Peyer's patch (tissue), 4 donors: ENCODE results near the gene BRD1.

Source experiments
- CTCF ChIP-seq, 6 experiments: fragments of 450-650 bp in 4 of 6; fragments of 200-600 bp in 2 of 6; sonication (generic) in 1 of 6; IDR thresholded peaks; one replicate each; pipeline ENCODE4 v1.5.1; 2017 to 2019; ENCODE audit warnings: antibody characterized with exemption in 6 of 6, mild to moderate bottlenecking in 3 of 6, moderate library complexity in 1 of 6
- POLR2A ChIP-seq, 2 donors: fragments of 450-650 bp; IDR thresholded peaks; one replicate each; pipeline ENCODE4 v1.5.1; 2017; ENCODE audit warnings: antibody characterized with exemption in 2 of 2, mild to moderate bottlenecking in 2 of 2, moderate library complexity in 2 of 2

- TF ChIP-seq CTCF (IDR thresholded peaks at IDR 0.05), result no peak
- no peak for TF ChIP-seq POLR2A (IDR thresholded peaks at IDR 0.05)
These were observed 73.5 kb downstream of the BRD1 start for GRCh38 chr22:49753961-49754695.
